ENCODE data around the gene RALY. TPM values are rescaled to one million over a fixed set of nuclear protein-coding genes. Genes with fewer than 3 reads are reported as not detected.

Gene RALY
- total RNA-seq, 1 donor from 2014 or later: 132 TPM

DNA sequence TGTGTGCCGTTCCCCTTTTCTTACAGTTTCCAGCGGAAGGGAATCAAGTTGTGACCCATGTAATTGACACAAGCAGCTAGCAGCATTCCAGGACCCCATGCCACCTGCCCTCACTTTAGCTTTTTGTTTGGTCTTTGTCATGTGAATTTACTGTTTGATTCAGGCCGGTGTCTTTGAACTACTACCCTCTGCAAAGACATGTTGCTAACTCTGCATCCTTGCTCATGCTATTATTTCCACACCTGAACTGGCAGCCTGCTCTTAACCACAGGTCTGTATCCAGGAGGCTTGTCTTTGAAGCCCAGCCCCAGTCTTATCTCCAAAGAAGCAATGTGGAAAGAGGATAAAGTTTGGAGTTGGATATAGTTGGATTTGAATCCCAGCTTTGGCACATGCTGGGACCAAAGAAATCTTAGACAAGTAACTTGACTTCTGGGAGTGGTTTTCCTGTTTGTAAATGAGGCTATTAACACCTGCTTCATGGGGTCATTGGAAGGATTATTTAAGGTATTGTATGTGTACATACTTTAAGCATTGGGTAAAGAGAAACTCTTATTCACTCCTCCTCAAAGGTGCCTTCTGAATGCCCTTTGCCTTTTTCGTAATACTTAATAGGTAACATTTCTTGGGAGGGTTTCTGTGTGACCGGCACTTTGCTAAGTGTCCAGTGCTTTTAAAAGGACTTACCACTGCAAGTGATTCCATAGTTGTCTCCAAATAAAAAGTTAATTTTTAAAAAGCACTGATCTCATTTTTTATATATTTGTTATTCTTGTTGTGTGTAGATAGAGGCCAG lies 52.4 kb downstream of the RALY start:
- Mint-ChIP-seq H3K27me3 (ENCODE audit: unreplicated experiment) (no peaks in the 10 kb centered on the region), H3K4me3 (ENCODE audit: unreplicated experiment) (no peak overlapping the region), H3K9me3 (ENCODE audit: unreplicated experiment) (no peaks in the 10 kb centered on the region), H3K4me1 (ENCODE audit: unreplicated experiment) (peaks cover 17% of the 10 kb centered on the region), H3K27ac (ENCODE audit: unreplicated experiment) (no peak overlapping the region), H3K36me3 (ENCODE audit: unreplicated experiment) (no peaks in the 10 kb centered on the region)
- TF ChIP-seq, protein P1, sequence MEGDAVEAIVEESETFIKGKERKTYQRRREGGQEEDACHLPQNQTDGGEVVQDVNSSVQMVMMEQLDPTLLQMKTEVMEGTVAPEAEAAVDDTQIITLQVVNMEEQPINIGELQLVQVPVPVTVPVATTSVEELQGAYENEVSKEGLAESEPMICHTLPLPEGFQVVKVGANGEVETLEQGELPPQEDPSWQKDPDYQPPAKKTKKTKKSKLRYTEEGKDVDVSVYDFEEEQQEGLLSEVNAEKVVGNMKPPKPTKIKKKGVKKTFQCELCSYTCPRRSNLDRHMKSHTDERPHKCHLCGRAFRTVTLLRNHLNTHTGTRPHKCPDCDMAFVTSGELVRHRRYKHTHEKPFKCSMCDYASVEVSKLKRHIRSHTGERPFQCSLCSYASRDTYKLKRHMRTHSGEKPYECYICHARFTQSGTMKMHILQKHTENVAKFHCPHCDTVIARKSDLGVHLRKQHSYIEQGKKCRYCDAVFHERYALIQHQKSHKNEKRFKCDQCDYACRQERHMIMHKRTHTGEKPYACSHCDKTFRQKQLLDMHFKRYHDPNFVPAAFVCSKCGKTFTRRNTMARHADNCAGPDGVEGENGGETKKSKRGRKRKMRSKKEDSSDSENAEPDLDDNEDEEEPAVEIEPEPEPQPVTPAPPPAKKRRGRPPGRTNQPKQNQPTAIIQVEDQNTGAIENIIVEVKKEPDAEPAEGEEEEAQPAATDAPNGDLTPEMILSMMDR (IDR thresholded peaks at IDR 0.05): no peak
- no peak for DNase-seq (ENCODE audit: extremely low spot score, unreplicated experiment)

DNA sequence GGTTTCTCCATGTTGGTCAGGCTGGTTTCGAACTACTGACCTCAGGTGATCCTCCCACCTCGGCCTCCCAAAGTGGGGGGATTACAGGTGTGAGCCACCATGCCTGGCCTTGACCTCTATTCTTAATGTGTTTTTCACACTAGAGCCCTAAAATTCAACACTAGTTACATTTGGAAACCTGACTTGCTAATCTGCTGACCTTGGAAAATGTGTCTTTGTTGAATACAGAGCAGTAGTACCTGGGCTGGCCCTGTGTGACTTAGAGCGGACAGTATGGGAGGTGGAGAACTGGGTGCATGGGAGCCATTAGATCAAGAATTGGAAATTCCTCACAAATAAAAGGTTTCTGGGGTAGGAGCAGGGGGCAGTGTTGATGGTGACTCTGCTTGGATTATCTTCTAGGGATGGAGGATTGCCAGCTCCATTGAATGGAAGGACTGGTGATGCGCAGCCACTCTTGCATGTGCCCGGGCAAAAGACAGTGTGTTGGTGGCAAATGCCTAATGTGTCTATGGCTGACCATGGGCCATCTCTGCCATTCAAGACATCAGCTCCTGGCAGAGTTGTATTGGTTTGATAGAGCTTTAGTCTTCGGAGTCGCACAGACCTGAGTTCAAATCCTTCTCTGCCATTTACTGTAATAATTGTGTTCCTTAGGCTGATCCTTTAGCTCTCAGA lies 53.4 kb downstream of the RALY start:
- H3K9me3 Mint-ChIP-seq (ENCODE audit: unreplicated experiment): no peaks in the 10 kb centered on the region

DNA sequence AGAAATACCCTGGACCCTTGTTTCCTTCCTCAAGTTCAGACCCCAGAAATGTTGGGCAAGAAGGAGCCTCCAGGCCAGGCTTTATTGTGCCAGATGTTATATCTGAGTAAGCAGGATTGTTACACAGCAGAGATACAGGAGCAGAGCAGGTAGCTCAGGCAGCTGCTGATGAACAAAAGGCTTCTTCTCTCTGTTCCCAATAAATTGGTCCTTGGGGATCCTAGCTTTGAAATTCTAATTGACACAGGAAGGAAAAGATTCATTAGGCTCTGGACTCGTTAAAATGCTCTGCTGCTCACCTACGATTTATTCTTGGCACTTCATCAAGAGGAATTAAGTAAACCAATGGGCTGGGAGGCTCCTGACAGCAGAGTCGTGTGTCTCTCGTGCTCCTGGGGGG lies 54.2 kb downstream of the RALY start:
- no peak for DNase-seq (ENCODE audit: extremely low spot score, unreplicated experiment)
- Mint-ChIP-seq H3K9me3 (ENCODE audit: unreplicated experiment) (no peaks in the 10 kb centered on the region), H3K4me1 (ENCODE audit: unreplicated experiment) (peaks cover 9% of the 10 kb centered on the region), H3K27me3 (ENCODE audit: unreplicated experiment) (no peaks in the 10 kb centered on the region), H3K36me3 (ENCODE audit: unreplicated experiment) (no peaks in the 10 kb centered on the region), H3K4me3 (ENCODE audit: unreplicated experiment) (no peak overlapping the region), H3K27ac (ENCODE audit: unreplicated experiment) (no peak overlapping the region)
- TF ChIP-seq, protein P1 (IDR thresholded peaks at IDR 0.05): no peak

More for the DNA sequence above, 53.4 kb downstream of the RALY start:
- Mint-ChIP-seq H3K27me3 (ENCODE audit: unreplicated experiment) (no peaks in the 10 kb centered on the region), H3K36me3 (ENCODE audit: unreplicated experiment) (no peaks in the 10 kb centered on the region), H3K4me1 (ENCODE audit: unreplicated experiment) (peaks cover 17% of the 10 kb centered on the region), H3K4me3 (ENCODE audit: unreplicated experiment) (no peak overlapping the region), H3K27ac (ENCODE audit: unreplicated experiment) (no peak overlapping the region)
- no peak for DNase-seq (ENCODE audit: extremely low spot score, unreplicated experiment)
- TF ChIP-seq, protein P1 (IDR thresholded peaks at IDR 0.05): no peak

DNA sequence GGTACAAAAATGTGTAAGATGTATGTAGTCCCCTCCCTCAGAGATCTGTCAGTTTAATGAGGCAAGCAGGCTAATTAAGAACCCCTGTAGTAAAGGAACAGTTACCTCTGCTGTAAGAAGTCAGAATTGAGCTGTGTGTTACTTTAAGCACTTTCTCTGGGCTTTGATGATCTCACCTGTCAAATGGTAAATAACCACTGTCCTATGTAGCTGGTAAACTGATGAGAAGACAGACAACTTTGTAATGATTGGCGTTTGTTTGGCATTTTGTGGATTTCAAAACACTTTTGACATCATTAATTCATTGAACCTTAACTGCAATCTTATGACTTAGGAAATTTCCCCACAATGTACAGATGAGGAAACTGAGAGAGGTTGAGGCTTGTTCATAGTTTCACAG lies 55.7 kb downstream of the RALY start:
- Mint-ChIP-seq H3K4me3 (ENCODE audit: unreplicated experiment) (no peak overlapping the region), H3K9me3 (ENCODE audit: unreplicated experiment) (no peaks in the 10 kb centered on the region), H3K4me1 (ENCODE audit: unreplicated experiment) (peaks cover 7% of the 10 kb centered on the region), H3K36me3 (ENCODE audit: unreplicated experiment) (no peaks in the 10 kb centered on the region), H3K27me3 (ENCODE audit: unreplicated experiment) (no peaks in the 10 kb centered on the region), H3K27ac (ENCODE audit: unreplicated experiment) (no peak overlapping the region)
- TF ChIP-seq, protein P1 (IDR thresholded peaks at IDR 0.05): no peak
- DNase-seq (ENCODE audit: extremely low spot score, unreplicated experiment): no peak

All from osteocyte (in vitro differentiated cells).